ENCODE measurements around the gene LYZ. TPM values are rescaled to one million over a fixed set of nuclear protein-coding genes. Genes with fewer than 3 reads are reported as not detected.

Gene LYZ
- total RNA-seq, 1 experiment from 2014 or later: not detected

DNA sequence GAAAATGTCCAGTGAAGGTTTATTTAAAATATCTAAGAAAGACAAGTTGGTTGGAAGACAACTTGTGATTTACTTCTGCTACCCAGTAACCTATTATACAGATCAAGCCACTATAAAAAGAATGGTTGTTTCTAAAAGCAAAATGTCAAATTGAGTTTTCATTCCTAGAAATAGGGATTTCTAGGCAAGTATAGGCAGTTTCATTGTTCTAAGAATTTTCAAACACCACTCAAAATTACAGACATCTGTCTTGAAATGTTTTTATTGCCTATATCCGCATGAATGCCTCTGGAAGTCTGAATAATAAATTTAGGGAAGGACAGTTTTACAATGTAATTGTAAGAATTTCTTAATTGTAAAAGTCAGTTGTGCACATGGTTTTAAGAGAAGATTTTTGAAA, 20.0 kb downstream of the LYZ start:
- Mint-ChIP-seq H3K27me3 (ENCODE audit: low read depth) (no peaks in the 10 kb centered on the region), H3K36me3 (ENCODE audit: insufficient read depth in 1 of 3, low read depth in 3 of 3) (peaks cover 45 to 71% (median 68%) of the 10 kb centered on the region in 3 experiments), H3K4me1 (no peaks in the 10 kb centered on the region), H3K4me3 (no peak overlapping the region), H3K27ac (no peak overlapping the region), H3K9me3 (peaks cover 5 to 8% of the 10 kb centered on the region in 2 experiments; a peak in 4 of 5 replicates)
- no peak overlapping the region for H3T11ph ChIP-seq (ENCODE audit: low read length)
- H3K18ac ChIP-seq (ENCODE audit: insufficient read length, low read depth, low read length): no peak overlapping the region
- H3K27ac ChIP-seq (ENCODE audit: insufficient read length, low read depth, low read length): no peak overlapping the region
- DNase-seq: no peak
- no peaks in the 10 kb centered on the region for H4K20me1 ChIP-seq (ENCODE audit: control insufficient read depth, insufficient read depth, insufficient read length)
- H2BK12ac ChIP-seq (ENCODE audit: insufficient read length, low read depth, low read length): no peak overlapping the region
- H2BK20ac ChIP-seq (ENCODE audit: low read depth, low read length, poor library complexity, severe bottlenecking): no peak overlapping the region
- no peaks in the 10 kb centered on the region for H3K23me2 ChIP-seq (ENCODE audit: insufficient read length, low read depth, low read length, poor library complexity, severe bottlenecking)
- no peak overlapping the region for H2AFZ ChIP-seq (ENCODE audit: low read length)
- H2BK120ac ChIP-seq (ENCODE audit: low read depth, low read length, poor library complexity, severe bottlenecking): no peak overlapping the region
- no peak overlapping the region for H2BK15ac ChIP-seq (ENCODE audit: low read depth, low read length)
- H3K4me2 ChIP-seq (ENCODE audit: insufficient read depth, insufficient read length, low read length): no peak overlapping the region
- no peak overlapping the region for H2BK5ac ChIP-seq (ENCODE audit: insufficient read length, low read length)
- TF ChIP-seq, protein P1, sequence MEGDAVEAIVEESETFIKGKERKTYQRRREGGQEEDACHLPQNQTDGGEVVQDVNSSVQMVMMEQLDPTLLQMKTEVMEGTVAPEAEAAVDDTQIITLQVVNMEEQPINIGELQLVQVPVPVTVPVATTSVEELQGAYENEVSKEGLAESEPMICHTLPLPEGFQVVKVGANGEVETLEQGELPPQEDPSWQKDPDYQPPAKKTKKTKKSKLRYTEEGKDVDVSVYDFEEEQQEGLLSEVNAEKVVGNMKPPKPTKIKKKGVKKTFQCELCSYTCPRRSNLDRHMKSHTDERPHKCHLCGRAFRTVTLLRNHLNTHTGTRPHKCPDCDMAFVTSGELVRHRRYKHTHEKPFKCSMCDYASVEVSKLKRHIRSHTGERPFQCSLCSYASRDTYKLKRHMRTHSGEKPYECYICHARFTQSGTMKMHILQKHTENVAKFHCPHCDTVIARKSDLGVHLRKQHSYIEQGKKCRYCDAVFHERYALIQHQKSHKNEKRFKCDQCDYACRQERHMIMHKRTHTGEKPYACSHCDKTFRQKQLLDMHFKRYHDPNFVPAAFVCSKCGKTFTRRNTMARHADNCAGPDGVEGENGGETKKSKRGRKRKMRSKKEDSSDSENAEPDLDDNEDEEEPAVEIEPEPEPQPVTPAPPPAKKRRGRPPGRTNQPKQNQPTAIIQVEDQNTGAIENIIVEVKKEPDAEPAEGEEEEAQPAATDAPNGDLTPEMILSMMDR (conservative IDR thresholded peaks at IDR 0.05): no peak
- no peak overlapping the region for H4K8ac ChIP-seq (replicated peaks; ENCODE audit: insufficient read length, low read depth, low read length)
- no peak overlapping the region for H3K56ac ChIP-seq (ENCODE audit: insufficient read length, low read depth, low read length)
- H3K9me3 ChIP-seq (ENCODE audit: control insufficient read depth, low read depth, low read length): no peaks in the 10 kb centered on the region
- H3K79me1 ChIP-seq (ENCODE audit: insufficient read depth, low read depth, low read length, poor library complexity, severe bottlenecking): no peaks in the 10 kb centered on the region
- no peak overlapping the region for H3K4ac ChIP-seq (ENCODE audit: low read depth, low read length)
- H4K5ac ChIP-seq (ENCODE audit: insufficient read length, low read depth, low read length): no peak overlapping the region
- H3K9ac ChIP-seq (ENCODE audit: extremely low read depth, insufficient read length, low read length): no peak overlapping the region
- no peak overlapping the region for H3K14ac ChIP-seq (ENCODE audit: insufficient read depth, low read length)
- H3K4me1 ChIP-seq (ENCODE audit: insufficient read depth, low read length): no peaks in the 10 kb centered on the region
- H3K79me2 ChIP-seq (ENCODE audit: insufficient read depth, low read length): no peaks in the 10 kb centered on the region
- WGBS (ENCODE audit: extremely low coverage, insufficient read length, low lambda C conversion rate): no CpG with 5 or more reads among the region's 1 CpG
- H2AK5ac ChIP-seq (ENCODE audit: insufficient read length, low read length): no peak overlapping the region
- no peak overlapping the region for H4K91ac ChIP-seq (ENCODE audit: insufficient read length, low read depth, low read length)
- no peaks in the 10 kb centered on the region for H3K27me3 ChIP-seq (ENCODE audit: insufficient read depth, low read length)
- no peak overlapping the region for H3K23ac ChIP-seq (ENCODE audit: insufficient read length, low read depth, low read length)
